CD4-positive, alpha-beta T cell treated with Interleukin-10 for 1 hour (primary cell): ENCODE results near the gene IL15RA.
"Not testable (repeated sequence)": the region's sequence is repeated elsewhere in the genome, so short reads cannot be mapped to it uniquely, and the experiment has no call there.

ENCODE experiments used
- DNase-seq: peaks from one replicate; pipeline ENCODE4 v3.0.0-alpha.2; 2020

The IL15RA gene

GRCh38 chr10:5949009-5949759, 28.2 kb downstream of the IL15RA start:
- peak; percentile 28 for DNase-seq

GRCh38 chr10:5948208-5948585, 29.1 kb downstream of the IL15RA start:
- no peak for DNase-seq

GRCh38 chr10:5947471-5948207, 29.7 kb downstream of the IL15RA start:
- DNase-seq = no peak

GRCh38 chr10:5946786-5947185, 30.6 kb downstream of the IL15RA start:
- no peak for DNase-seq

GRCh38 chr10:5946419-5946775, 30.9 kb downstream of the IL15RA start:
- not testable (repeated sequence) for DNase-seq

- peak; percentile 3 for DNase-seq
Measured at GRCh38 chr10:5945561-5946418, 31.6 kb downstream of the IL15RA start.

- no peak for DNase-seq
Measured at GRCh38 chr10:5945190-5945509, 32.2 kb downstream of the IL15RA start.

- no peak for DNase-seq
Measured at GRCh38 chr10:5944389-5945189, 32.8 kb downstream of the IL15RA start.

- no peak for DNase-seq
Measured at GRCh38 chr10:5943536-5943935, 33.8 kb downstream of the IL15RA start.

GRCh38 chr10:5942474-5942873, 34.9 kb downstream of the IL15RA start:
- DNase-seq = peak; percentile 1

GRCh38 chr10:5942001-5942400, 35.3 kb downstream of the IL15RA start:
- no peak for DNase-seq

GRCh38 chr10:5941579-5941978, 35.8 kb downstream of the IL15RA start:
- DNase-seq = no peak

GRCh38 chr10:5940807-5941218, 36.5 kb downstream of the IL15RA start:
- DNase-seq = no peak

GRCh38 chr10:5938291-5938690, 39.1 kb downstream of the IL15RA start:
- DNase-seq = no peak

- no peak for DNase-seq
Measured at GRCh38 chr10:5937016-5937415, 40.3 kb downstream of the IL15RA start.

GRCh38 chr10:5935628-5936027, 41.7 kb downstream of the IL15RA start:
- DNase-seq = no peak

- no peak for DNase-seq
Measured at GRCh38 chr10:5933909-5934546, 43.3 kb downstream of the IL15RA start.

- DNase-seq = no peak
Measured at GRCh38 chr10:5932345-5932744, 45.0 kb downstream of the IL15RA start.

GRCh38 chr10:5930272-5930671, 47.1 kb downstream of the IL15RA start:
- no peak for DNase-seq

- DNase-seq = no peak
Measured at GRCh38 chr10:5929442-5929841, 47.9 kb downstream of the IL15RA start.

- no peak for DNase-seq
Measured at GRCh38 chr10:5927306-5927705, 50.0 kb downstream of the IL15RA start.

- DNase-seq = no peak
Measured at GRCh38 chr10:5924889-5925288, 52.5 kb downstream of the IL15RA start.
